SK-N-MC (cell line): ENCODE results near the gene MOV10L1.

ENCODE experiments used
- DNase-seq: peaks from one replicate; pipeline ENCODE4 v3.0.0-alpha.2; 2011; ENCODE audit warnings: low read depth, low spot score
- H3K27ac ChIP-seq: fragments of 200-600 bp; sonication (generic); 2 replicates; pipeline ENCODE4 v1.5.1; 2016; ENCODE audit warnings: mixed run types
- H3K36me3 ChIP-seq: fragments of 200-600 bp; sonication (generic); 2 replicates; pipeline ENCODE4 v1.6.1; 2017; ENCODE audit warnings: antibody characterized with exemption, low read length, mixed read lengths; ENCODE audit not compliant: insufficient read depth
- H3K4me3 ChIP-seq: fragments of 200-600 bp; sonication (generic); 2 replicates; pipeline ENCODE4 v1.5.1; 2016
- H3K9ac ChIP-seq: fragments of 200-600 bp; sonication (generic); 2 replicates; pipeline ENCODE4 v1.8.0; 2017; ENCODE audit warnings: mixed run types, mixed read lengths; ENCODE audit not compliant: insufficient read length
- H3K9me3 ChIP-seq: fragments of 200-600 bp; sonication (generic); 2 replicates; pipeline ENCODE4 v1.6.1; 2017; ENCODE audit warnings: low read depth, mild to moderate bottlenecking, antibody characterized with exemption, low read length, moderate library complexity, mixed read lengths
- EZH2 ChIP-seq: fragments of 200-600 bp; sonication (generic); IDR thresholded peaks from one replicate; pipeline ENCODE4 v1.6.1; 2017; ENCODE audit warnings: antibody characterized with exemption
- FOXP2 ChIP-seq: optimal IDR thresholded peaks from 2 replicates; pipeline ENCODE3; 2011; ENCODE audit warnings: mild to moderate bottlenecking, moderate library complexity; ENCODE audit not compliant: insufficient read depth; ENCODE audit errors: extremely low read length, control extremely low read depth
- POLR2AphosphoS5 ChIP-seq: IDR thresholded peaks from 2 replicates; pipeline ENCODE4 v1.6.1; 2012; ENCODE audit warnings: mild to moderate bottlenecking, low read depth, low read length, borderline replicate concordance

The MOV10L1 gene

GRCh38 chr22:50180727-50181521, 91.1 kb downstream of the MOV10L1 start:
- Histone ChIP-seq H3K9ac (no peak overlapping the region), H3K4me3 (no peak overlapping the region)
- no peak for TF ChIP-seq FOXP2
- no peak for TF ChIP-seq POLR2AphosphoS5
- TF ChIP-seq EZH2, result no peak

GRCh38 chr22:50182176-50183081, 92.6 kb downstream of the MOV10L1 start:
- no peaks in the 10 kb centered on the region; the same call in 1 of the 2 replicates for H3K36me3 ChIP-seq
- H3K9ac ChIP-seq, result no peak overlapping the region
- no peak for DNase-seq
- H3K9me3 ChIP-seq, result no peaks in the 10 kb centered on the region
- no peak overlapping the region for H3K27ac ChIP-seq
- TF ChIP-seq FOXP2 (no peak), POLR2AphosphoS5 (no peak), EZH2 (no peak)
- H3K4me3 ChIP-seq, result no peak overlapping the region

More at GRCh38 chr22:50180727-50181521, 91.1 kb downstream of the MOV10L1 start:
- Histone ChIP-seq H3K9me3 (no peaks in the 10 kb centered on the region), H3K27ac (no peak overlapping the region), H3K36me3 (no peaks in the 10 kb centered on the region; the same call in 1 of the 2 replicates)
- no peak for DNase-seq

GRCh38 chr22:50183141-50183971, 93.5 kb downstream of the MOV10L1 start:
- Histone ChIP-seq H3K36me3 (no peaks in the 10 kb centered on the region; the same call in 1 of the 2 replicates), H3K4me3 (no peak overlapping the region), H3K9me3 (no peaks in the 10 kb centered on the region), H3K9ac (no peak overlapping the region), H3K27ac (no peak overlapping the region)
- TF ChIP-seq FOXP2 (no peak), POLR2AphosphoS5 (no peak), EZH2 (no peak)
- no peak for DNase-seq

- Histone ChIP-seq H3K4me3 (no peak overlapping the region), H3K9me3 (no peaks in the 10 kb centered on the region), H3K9ac (no peak overlapping the region), H3K27ac (0 out of 2 replicates have a peak overlapping the region, but pooled peaks have one; percentile 6), H3K36me3 (no peaks in the 10 kb centered on the region; the same call in 1 of the 2 replicates)
- TF ChIP-seq EZH2, result no peak
- no peak for TF ChIP-seq POLR2AphosphoS5
- TF ChIP-seq FOXP2, result no peak
- no peak for DNase-seq
These were observed 94.4 kb downstream of the MOV10L1 start for GRCh38 chr22:50184004-50184901.

GRCh38 chr22:50184902-50185374, 95.1 kb downstream of the MOV10L1 start:
- TF ChIP-seq POLR2AphosphoS5, result no peak
- no peak for TF ChIP-seq FOXP2
- TF ChIP-seq EZH2, result no peak
- Histone ChIP-seq H3K9ac (peak overlapping the region; percentile 46), H3K4me3 (peak overlapping the region; percentile 61), H3K36me3 (no peaks in the 10 kb centered on the region; the same call in 1 of the 2 replicates), H3K9me3 (no peaks in the 10 kb centered on the region), H3K27ac (0 out of 2 replicates have a peak overlapping the region, but pooled peaks have one; percentile 44)
- no peak for DNase-seq

GRCh38 chr22:50185375-50186087, 95.7 kb downstream of the MOV10L1 start, which contains the start of gene TRABD:
TSS of gene TRABD (plus strand) at chr22:50185913. CDS start at chr22:50193061, 7,148 bp downstream.
- Histone ChIP-seq H3K9ac (peak within 1 kb of the TSS; percentile 88), H3K4me3 (peak within 1 kb of the TSS; percentile 81), H3K27ac (0 out of 2 replicates have a peak within 1 kb of the TSS, but pooled peaks have one; percentile 44), H3K9me3 (no peaks in the 10 kb centered on the region), H3K36me3 (no peaks in the 10 kb centered on the region; the same call in 1 of the 2 replicates)
- peak; percentile 16 for DNase-seq
- TF ChIP-seq POLR2AphosphoS5, result no peak
- TF ChIP-seq EZH2, result no peak
- TF ChIP-seq FOXP2, result no peak
